CD4-positive, alpha-beta T cell (primary cell): ENCODE data around the gene NEK10. TPM values are rescaled to one million over a fixed set of nuclear protein-coding genes. Genes with fewer than 3 reads are reported as not detected.
"Not testable (repeated sequence)": the region's sequence is repeated elsewhere in the genome, so short reads cannot be mapped to it uniquely, and the experiment has no call there.

Experiments used
- ATAC-seq: fragments of 200-7000 bp; cut with Tn5 transposase; one replicate; pipeline ENCODE4 v1.10.0; 2022; ENCODE audit warnings: mild to moderate bottlenecking; ENCODE audit not compliant: poor library complexity
- CTCF ChIA-PET: fragments of 350-600 bp; sonication (Branson Sonifier 250); formaldehyde crosslinking; loops from one replicate; lab custom pipeline; 2021; ENCODE audit warnings: antibody characterized with exemption, inconsistent platforms; lab: Charles Lee
- POLR2A ChIA-PET: fragments of 350-600 bp; sonication (Branson Sonifier 250); formaldehyde crosslinking; loops from one replicate; lab custom pipeline; 2021; ENCODE audit warnings: antibody characterized with exemption, inconsistent platforms; lab: Charles Lee
- DNase-seq, 14 experiments: peaks; one replicate each; pipeline ENCODE4 v3.0.0-alpha.2; 2013 to 2020; ENCODE audit warnings: mixed read lengths in 2 of 14
- H3K27ac ChIP-seq, 2 donors: one replicate each; pipeline versions ENCODE4 v1.5.1 to v1.7.0; 2013; ENCODE audit warnings: low read length in 2 of 2, low read depth in 1 of 2, mild to moderate bottlenecking in 1 of 2
- H3K27me3 ChIP-seq, 2 experiments: 1 replicate in 1 of 2; 2 replicates in 1 of 2; pipeline versions ENCODE4 v1.6.1 to v1.7.0; 2013; ENCODE audit warnings: low read length in 2 of 2, control low read depth in 1 of 2, mild to moderate bottlenecking in 1 of 2, moderate library complexity in 1 of 2; ENCODE audit not compliant: insufficient read depth in 2 of 2, control insufficient read depth in 1 of 2
- H3K36me3 ChIP-seq: one replicate; pipeline ENCODE4 v1.6.1; 2013; ENCODE audit warnings: low read length, control low read depth; ENCODE audit not compliant: insufficient read depth
- H3K4me1 ChIP-seq: one replicate; pipeline ENCODE4 v1.6.1; 2013; ENCODE audit warnings: low read length, control low read depth; ENCODE audit not compliant: insufficient read depth
- H3K4me3 ChIP-seq: one replicate; pipeline ENCODE4 v1.5.1; 2013; ENCODE audit warnings: mild to moderate bottlenecking, low read length, moderate library complexity
- H3K9me3 ChIP-seq, 2 experiments: 1 replicate in 1 of 2; 2 replicates in 1 of 2; pipeline versions ENCODE4 v1.6.1 to v1.7.0; 2013; ENCODE audit warnings: low read length in 2 of 2, mild to moderate bottlenecking in 2 of 2, control low read depth in 1 of 2, moderate library complexity in 1 of 2; ENCODE audit not compliant: control insufficient read depth in 1 of 2, insufficient read depth in 1 of 2
- H3K27ac Mint-ChIP-seq: one replicate; pipeline ENCODE4 v1.8.0; 2020; ENCODE audit warnings: mixed read lengths
- H3K27me3 Mint-ChIP-seq: one replicate; pipeline ENCODE4 v1.8.0; 2021; ENCODE audit warnings: mixed read lengths
- H3K36me3 Mint-ChIP-seq: one replicate; pipeline ENCODE4 v1.8.0; 2021; ENCODE audit warnings: low read depth, mixed read lengths
- H3K4me1 Mint-ChIP-seq: one replicate; pipeline ENCODE4 v1.8.0; 2021; ENCODE audit warnings: low read depth, mixed read lengths
- H3K4me3 Mint-ChIP-seq: one replicate; pipeline ENCODE4 v1.8.0; 2020; ENCODE audit warnings: mild to moderate bottlenecking, mixed read lengths
- H3K9me3 Mint-ChIP-seq: one replicate; pipeline ENCODE4 v1.8.0; 2020; ENCODE audit warnings: mixed read lengths
- intact Hi-C, 2 experiments: fragments of 100-400 bp; cut with DNase I in 1 of 2; cut with micrococcal nuclease in 1 of 2; formaldehyde crosslinking; loops; one replicate each; pipeline versions ENCODE4 v1.15.1 to v1.9.0; 2023 to 2025; cut with DNase I, micrococcal nuclease
- total RNA-seq, 174 experiments: library from RNA in 2 of 174; stranded (reverse) in 2 of 174; gene quantifications; one replicate each; pipeline ENCODE4 v1.2.3 and lab custom pipeline; 2021 to 2026
- TF ChIP-seq, protein P1 (sequence below): fragments of 200-600 bp; IDR thresholded peaks from one replicate; pipeline ENCODE4 v1.8.0; 2022; ENCODE audit warnings: antibody characterized with exemption, mild to moderate bottlenecking

The NEK10 gene
- total RNA-seq, 2 experiments from 2014 or later, result 0.61 to 0.77 TPM

DNA sequence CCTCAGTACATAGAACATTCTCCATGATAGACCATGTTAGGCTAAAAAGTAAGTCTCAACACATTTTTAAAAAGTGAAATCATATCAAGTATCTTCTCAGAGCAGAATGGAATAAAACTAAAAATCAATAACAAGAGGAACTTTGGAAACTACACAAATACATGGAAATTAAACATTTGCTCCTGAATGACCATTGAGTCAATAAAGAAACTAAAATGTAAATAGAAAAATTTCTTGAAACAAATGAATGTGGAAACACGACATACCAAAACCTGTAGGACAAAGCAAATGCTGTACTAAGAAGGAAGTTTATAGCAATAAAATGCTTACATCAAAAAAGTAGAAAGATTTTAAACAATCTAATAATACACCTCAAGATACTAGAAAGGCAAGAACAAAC, 33.6 kb downstream of the NEK10 start:
- TF ChIP-seq, protein P1, sequence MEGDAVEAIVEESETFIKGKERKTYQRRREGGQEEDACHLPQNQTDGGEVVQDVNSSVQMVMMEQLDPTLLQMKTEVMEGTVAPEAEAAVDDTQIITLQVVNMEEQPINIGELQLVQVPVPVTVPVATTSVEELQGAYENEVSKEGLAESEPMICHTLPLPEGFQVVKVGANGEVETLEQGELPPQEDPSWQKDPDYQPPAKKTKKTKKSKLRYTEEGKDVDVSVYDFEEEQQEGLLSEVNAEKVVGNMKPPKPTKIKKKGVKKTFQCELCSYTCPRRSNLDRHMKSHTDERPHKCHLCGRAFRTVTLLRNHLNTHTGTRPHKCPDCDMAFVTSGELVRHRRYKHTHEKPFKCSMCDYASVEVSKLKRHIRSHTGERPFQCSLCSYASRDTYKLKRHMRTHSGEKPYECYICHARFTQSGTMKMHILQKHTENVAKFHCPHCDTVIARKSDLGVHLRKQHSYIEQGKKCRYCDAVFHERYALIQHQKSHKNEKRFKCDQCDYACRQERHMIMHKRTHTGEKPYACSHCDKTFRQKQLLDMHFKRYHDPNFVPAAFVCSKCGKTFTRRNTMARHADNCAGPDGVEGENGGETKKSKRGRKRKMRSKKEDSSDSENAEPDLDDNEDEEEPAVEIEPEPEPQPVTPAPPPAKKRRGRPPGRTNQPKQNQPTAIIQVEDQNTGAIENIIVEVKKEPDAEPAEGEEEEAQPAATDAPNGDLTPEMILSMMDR, result no peak

DNA sequence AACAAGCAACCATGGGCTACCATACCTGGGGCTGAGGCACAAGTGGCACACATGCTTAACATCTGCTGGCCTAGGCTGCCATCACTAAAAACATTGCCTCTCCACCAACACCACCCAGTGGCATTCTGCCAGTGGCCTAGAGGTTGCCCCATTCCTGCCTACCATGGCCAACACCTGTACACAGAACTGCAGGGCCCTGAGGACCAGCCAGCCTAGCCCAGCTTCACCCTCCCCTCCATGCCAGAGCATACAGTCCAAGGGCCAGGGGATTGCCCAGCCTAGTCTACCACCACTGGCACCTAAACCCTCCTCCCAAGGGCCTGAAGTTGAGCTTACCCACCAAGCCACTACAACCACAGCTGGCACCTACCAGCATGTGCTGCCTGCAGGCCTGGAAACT, 35.3 kb downstream of the NEK10 start:
- POLR2A ChIA-PET, result no interaction called here

More for the DNA sequence above, 33.6 kb downstream of the NEK10 start:
- DNase-seq, result no peak
- no peak for ATAC-seq
- ChIA-PET CTCF (no interaction called here), POLR2A (no interaction called here)
- Mint-ChIP-seq H3K27me3 (no peaks in the 10 kb centered on the region), H3K27ac (no peak overlapping the region), H3K4me3 (no peak overlapping the region), H3K4me1 (no peaks in the 10 kb centered on the region), H3K9me3 (no peaks in the 10 kb centered on the region), H3K36me3 (no peaks in the 10 kb centered on the region)
- no peaks in the 10 kb centered on the region for H3K36me3 ChIP-seq
- H3K4me3 ChIP-seq, result no peak overlapping the region
- no peak overlapping the region for H3K27ac ChIP-seq
- no peaks in the 10 kb centered on the region for H3K27me3 ChIP-seq
- intact Hi-C loops, result no loop called here
- peaks cover 0 to 8% of the 10 kb centered on the region in 2 experiments for H3K9me3 ChIP-seq
- no peaks in the 10 kb centered on the region for H3K4me1 ChIP-seq

DNA sequence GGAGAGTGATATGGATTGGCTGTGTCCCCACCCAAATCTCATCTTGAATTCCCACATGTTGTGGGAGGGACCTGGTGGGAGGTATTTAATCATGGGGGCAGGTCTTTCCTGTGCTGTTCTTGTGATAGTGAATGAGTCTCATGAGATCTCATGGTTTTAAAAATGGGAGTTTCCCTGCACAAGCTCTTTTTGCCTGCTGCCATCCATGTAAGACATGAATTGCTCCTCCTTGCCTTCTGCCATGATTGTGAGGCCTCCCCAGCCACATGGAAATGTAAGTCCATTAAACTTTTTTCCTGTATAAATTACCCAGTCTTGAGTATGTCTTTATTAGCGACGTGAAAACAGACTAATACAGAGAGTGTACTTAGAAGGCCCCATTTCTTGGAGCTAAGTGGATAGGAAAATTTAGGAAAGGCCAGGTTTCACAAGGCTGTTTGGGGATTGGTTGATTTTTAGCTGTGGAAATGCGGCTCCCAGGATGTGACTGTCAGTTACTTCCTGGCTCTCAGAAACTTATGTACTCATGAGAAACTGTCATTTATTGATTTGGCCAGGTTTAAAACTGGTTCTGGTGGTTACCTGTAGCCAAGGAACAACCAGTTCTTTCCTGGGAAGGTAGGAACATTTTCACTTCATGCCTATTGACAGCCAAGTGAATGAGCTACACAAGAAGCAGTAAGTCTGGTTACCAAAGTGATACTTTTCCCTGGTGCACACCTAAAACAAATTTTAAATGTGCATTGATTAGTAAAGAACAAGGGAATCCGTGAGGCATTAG, 40.0 kb downstream of the NEK10 start:
- DNase-seq, H3K9me3 ChIP-seq, H3K27me3 ChIP-seq, H3K4me3 Mint-ChIP-seq, POLR2A ChIA-PET, CTCF ChIA-PET, H3K9me3 Mint-ChIP-seq, H3K36me3 ChIP-seq, H3K4me1 ChIP-seq, H3K27ac ChIP-seq, H3K4me1 Mint-ChIP-seq, ATAC-seq, H3K27me3 Mint-ChIP-seq, H3K36me3 Mint-ChIP-seq, intact Hi-C loops, H3K27ac Mint-ChIP-seq, H3K4me3 ChIP-seq: not testable (repeated sequence)

More for the DNA sequence above, 35.3 kb downstream of the NEK10 start:
- Mint-ChIP-seq H3K27ac (no peak overlapping the region), H3K36me3 (no peaks in the 10 kb centered on the region), H3K4me3 (no peak overlapping the region), H3K9me3 (no peaks in the 10 kb centered on the region), H3K4me1 (no peaks in the 10 kb centered on the region), H3K27me3 (no peaks in the 10 kb centered on the region)
- peaks cover 0 to 8% of the 10 kb centered on the region in 2 experiments for H3K9me3 ChIP-seq
- ATAC-seq (no peak), DNase-seq (no peak)
- no peaks in the 10 kb centered on the region for H3K36me3 ChIP-seq
- TF ChIP-seq, protein P1, result no peak
- no peaks in the 10 kb centered on the region for H3K27me3 ChIP-seq
- CTCF ChIA-PET, result no interaction called here
- no peak overlapping the region for H3K4me3 ChIP-seq
- intact Hi-C loops, result no loop called here
- no peak overlapping the region for H3K27ac ChIP-seq
- H3K4me1 ChIP-seq, result no peaks in the 10 kb centered on the region
